Stimulated activated CD8-positive, alpha-beta memory T cell treated with anti-CD3 and anti-CD28 coated beads, Interleukin-7, amount 100 ng/mL, for 4 hours (primary cell): ENCODE results near the gene METAP2.

Experiments
- DNase-seq, 2 donors: peaks; one replicate each; pipeline ENCODE4 v3.0.0-alpha.2; 2020; ENCODE audit warnings: low read depth in 2 of 2

METAP2 gene

DNA sequence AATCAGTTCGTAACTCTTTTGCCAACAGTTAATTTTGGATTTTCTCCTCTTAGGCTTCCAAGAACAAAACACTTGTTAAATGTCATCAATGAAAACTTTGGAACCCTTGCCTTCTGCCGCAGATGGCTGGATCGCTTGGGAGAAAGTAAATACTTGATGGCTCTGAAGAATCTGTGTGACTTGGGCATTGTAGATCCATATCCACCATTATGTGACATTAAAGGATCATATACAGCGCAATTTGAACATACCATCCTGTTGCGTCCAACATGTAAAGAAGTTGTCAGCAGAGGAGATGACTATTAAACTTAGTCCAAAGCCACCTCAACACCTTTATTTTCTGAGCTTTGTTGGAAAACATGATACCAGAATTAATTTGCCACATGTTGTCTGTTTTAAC is 39.6 kb downstream of the METAP2 start:
- no peak for DNase-seq

DNA sequence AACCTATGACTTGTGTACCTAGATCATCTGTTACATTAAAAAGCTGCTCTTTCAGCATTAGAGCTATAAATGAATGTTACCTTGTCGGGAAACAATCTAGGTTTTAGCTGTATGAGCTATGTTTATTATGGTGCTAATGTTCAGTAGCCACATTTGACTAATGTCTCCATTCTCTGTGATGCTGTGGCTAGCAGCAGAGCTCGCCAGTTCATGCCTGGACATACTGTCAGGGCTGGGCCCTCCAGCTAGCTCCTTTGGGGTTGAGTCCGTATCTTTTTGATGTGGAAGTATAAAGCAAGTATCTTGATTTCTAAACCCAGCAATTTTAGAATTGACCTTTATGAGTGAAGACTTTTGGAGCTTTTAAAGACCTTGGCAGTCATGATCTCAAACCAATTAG is 41.2 kb downstream of the METAP2 start:
- DNase-seq: no peak

DNA sequence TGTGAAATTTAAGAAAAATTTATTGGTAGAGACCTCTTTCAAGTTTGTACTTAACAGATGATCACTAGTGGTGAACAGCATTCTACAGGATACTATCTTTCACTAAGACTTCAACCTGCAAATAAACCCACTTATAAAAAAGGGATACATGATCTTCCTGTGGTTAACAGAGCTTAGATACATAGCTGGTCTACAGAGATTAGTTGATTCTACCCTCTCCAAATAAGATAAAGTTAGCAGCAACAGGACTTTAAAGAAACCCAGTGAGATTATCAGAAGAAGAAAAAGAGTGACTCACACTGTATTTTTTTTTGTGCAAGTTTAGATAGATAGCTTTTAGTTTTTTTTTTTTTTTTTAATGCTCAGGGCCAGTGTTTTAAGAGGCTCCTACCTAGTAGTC is 42.8 kb downstream of the METAP2 start:
- no peak for DNase-seq

DNA sequence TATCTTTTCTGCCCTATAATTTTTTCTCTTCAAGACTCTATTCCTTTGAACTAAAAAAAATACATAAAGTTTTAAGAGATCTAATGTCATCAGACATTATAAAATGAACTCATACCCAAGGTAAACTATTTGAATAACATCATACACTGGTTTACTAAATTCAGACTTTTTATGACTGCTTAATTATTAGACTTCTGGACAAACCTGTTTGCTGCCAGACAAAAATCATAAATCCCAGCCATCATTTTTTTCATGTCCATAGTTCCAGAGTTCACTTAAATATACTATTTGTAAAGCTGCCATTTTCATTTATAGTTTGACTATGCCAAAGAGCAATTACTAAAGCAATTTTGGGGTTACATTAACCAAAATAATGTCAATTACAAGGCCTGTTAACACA is 43.3 kb downstream of the METAP2 start:
- no peak for DNase-seq

DNA sequence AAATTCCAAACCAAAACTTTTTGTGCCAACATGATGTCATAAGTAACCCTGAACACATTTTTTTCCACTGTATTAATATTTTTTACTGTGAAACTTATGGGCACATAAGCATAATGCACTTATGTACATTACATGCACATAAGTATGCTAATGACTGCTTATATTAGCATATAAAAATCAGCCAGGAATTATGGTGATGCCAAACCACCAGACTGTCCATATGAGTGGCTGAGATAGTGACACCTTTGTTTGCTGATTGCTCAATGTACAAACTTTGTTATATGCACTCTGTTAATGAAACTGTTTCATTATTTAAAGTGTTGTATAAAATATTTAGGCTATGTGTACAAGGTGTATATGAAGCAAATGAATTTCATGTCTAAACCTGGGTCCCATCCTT is 45.0 kb downstream of the METAP2 start:
- no peak for DNase-seq

DNA sequence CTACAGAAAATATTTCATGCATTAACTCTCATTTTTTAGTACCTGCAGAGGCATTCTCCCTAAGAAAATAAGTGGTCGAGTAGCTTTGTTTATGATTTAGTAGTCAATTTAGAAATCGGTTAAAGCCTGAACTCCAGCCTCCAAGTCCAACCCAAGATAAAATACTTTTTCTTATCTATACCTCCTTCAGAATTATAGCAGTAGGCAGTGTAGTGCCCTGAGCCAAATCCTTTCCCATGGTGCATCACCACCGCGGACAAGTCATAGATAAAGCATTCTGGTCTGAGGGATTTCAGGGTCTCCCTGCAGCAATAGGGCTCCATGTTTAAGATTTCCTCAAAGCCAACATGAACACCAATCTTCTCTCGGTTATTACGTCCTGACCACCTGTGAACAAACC is 46.9 kb downstream of the METAP2 start:
- DNase-seq: no peak

DNA sequence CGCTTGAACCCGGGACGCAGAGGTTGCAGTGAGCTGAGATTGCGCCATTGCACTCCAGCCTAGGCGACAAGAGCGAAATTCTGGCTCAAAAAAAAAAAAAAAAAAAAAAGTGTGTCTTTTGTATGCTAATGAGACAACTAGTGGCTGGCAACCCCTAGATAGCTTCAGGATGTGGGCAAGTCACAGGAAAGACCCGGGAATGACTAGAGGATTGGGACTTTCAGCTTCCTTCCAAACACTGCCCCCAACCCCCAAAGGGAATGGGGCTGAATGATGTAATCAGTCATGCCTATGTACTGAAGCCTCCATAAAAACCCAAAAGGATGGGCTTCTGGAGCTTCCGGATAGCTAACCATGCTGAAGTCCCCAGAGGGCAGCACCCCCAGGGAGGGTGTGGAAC is 48.7 kb downstream of the METAP2 start:
- DNase-seq: no peak

DNA sequence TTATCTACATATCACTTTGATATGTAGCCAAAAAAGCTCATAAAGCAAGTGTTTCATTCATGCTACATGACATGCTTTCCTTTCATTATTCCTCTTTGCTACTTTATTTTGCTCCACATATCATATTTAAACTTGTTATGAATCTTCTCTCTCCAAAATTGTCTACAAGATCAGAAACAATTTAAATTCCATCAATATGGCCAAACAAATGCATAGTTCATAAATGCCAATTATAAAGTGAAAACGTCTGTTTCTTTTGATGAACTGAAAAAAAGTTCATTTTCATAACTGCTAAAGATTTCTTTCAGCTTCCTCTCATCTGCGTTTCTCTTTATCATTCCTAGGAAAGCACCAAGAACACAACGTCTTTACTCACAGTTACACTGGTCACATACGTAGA is 54.5 kb downstream of the METAP2 start:
- no peak for DNase-seq

DNA sequence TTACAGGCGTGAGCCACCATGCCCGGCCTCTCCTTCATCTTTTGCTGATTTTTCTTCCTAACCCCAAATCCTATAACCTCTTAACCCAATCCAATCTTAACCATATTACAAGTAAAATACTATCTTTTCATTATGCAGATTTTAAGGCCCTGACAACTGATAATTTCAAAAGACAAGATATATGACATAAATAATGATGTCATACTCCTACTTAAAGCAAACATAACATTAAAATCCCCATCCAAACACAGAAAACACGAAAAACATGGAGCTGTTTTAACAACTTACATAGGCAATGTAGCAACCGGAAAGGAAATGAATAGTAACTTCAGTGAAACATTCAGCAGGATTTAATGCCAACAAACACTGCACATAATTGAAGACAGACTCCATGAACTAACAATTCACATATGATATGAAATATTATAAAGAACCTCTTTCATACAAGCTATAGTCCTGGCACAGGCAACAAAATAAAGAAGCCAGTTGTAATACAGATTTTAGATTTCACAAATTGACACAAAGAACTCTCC is 55.8 kb downstream of the METAP2 start:
- DNase-seq: no peak

DNA sequence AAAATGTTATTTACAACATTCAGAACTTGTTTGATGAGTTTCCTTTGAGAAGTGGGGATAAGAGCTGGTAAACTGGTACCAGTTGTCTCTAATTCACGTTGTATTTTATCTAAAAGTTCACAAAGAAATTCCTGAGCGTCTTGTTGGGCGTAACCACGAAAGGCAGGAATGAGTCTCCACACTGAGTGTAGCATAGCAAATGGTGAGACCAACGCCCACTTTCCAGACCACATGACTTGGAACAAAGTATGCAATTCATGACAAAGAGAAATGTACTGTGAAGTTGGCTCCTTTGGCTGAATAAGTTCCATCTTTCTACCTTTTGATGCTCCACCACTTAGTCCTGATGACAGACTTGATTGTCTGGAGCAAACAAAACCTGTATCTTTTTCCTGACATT is 58.9 kb downstream of the METAP2 start:
- no peak for DNase-seq

DNA sequence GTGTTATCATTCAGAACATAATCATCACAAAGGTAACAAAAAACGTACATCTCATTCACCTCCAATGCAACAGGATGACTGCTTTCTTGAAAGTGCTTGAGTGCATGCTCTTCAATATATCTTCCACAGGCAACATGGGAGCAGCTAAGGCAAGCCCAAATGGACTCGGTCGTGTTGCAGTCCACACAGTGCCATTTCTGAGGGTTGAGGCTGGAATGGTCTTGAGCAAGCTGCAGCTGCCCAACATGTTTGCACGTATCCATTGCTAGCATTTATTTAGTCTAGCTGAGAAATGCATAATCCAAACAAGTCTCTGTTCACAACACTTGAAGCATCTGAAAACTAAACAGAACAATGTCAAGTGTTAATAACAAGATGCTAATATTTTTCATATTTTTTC is 60.0 kb downstream of the METAP2 start:
- no peak for DNase-seq

DNA sequence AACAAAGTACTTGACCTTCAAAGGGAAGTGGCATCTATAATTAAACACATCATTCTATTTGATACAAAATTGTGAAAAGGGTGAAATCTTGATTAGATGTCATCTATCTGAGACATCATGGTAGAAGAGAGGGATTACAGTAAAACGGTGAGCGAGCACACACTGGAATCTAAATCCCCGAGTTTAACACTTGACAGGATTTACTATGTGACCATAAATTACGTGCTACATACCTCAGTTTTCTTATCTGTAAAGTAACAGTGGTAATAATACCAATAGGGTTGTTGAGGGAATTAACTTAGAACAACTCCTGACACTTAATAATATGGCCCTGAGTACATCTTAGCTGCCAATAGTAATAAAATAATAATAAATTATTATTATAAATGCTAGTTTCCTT is 64.1 kb downstream of the METAP2 start:
- DNase-seq: no peak

DNA sequence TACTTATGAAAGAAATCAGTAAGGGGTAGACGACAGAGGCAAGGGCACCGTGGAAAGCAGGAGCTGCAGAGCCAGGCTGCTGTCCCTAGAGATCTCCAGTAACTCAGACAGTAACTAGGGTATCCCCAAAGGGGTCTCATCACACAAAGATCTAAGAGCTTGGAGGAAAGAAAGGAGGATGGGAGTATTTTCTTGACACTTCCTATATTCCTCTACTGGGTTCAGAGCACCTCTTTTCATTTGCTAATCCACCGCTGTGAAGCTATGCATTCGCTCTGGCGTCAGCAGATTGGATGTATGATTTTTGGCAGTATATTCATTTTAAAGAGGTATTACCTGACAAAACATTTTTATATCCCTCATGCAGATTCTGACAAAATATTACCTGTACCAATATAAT is 64.7 kb downstream of the METAP2 start:
- no peak for DNase-seq

DNA sequence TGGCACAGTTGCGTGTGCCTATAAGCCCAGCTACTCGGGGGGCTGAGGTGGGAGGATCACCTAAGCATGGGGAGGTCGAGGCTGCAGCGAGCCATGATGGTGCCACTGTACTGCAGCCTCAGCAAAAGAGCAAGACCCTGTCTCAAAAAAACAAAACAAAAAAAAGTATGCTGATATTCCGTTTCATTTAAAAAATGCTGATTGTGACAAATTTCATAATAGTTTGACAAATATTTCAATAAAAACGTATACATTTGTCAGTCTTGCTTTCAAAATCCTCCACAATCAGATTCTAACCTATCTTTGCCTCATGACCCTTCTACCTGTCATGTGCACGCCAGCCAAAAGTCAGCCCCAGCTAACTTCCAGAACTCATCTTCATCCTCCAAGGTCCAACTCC is 67.5 kb downstream of the METAP2 start:
- DNase-seq: no peak

DNA sequence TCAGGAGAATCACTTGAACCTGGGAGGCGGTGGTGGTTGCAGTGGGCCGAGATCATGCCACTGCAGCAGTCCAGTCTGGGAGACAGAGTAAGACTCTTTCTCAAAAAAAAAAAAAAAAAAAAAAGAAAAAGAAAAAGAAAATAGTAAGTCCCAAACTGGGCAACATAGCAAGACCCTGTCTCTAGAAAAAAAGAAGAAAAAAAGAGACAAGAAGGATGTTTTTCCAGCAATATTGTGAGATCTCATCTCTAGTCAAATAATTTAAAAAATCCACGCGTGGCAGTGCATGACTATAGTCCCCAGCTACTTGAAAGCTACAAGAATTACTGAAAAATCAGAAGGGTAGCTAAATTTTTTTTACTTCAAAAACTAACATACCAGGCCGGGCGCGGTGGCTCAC is 69.4 kb downstream of the METAP2 start:
- no peak for DNase-seq

DNA sequence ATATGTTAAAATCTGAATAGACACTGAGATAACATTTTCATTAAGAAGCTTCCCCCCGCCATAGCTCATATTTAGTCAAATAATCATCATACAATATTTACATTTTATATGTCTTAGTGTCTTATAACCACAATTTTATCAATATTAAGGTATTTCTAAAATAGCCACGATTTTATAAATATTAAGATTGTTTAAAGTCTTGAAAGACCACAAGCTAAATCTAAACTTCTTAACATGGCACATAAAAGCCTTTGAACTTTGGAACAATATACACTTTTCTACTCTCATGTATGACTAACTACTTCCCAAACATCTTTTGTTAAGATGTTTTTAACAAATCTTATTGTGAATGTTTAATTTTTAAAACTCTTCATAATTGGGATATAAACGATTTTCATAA is 70.8 kb downstream of the METAP2 start:
- DNase-seq: no peak

DNA sequence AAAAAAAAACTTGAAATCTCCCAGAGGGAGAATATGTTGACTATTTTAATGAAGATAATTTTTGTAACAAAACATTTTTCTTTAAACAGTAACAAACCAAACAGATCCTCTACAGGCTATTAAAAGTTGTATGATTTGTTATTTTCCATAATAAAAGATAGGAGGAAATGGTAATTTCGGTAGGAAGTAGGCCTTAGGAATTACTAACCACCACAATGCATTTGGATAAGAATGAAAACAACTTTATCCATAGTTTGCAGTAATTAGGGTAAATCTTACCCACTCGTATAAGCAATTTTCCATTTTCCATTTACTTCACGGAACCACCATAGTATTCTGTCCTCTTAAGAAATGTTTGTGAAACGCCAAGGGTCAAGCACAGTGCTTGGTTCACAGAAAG is 71.4 kb downstream of the METAP2 start:
- DNase-seq: no peak

DNA sequence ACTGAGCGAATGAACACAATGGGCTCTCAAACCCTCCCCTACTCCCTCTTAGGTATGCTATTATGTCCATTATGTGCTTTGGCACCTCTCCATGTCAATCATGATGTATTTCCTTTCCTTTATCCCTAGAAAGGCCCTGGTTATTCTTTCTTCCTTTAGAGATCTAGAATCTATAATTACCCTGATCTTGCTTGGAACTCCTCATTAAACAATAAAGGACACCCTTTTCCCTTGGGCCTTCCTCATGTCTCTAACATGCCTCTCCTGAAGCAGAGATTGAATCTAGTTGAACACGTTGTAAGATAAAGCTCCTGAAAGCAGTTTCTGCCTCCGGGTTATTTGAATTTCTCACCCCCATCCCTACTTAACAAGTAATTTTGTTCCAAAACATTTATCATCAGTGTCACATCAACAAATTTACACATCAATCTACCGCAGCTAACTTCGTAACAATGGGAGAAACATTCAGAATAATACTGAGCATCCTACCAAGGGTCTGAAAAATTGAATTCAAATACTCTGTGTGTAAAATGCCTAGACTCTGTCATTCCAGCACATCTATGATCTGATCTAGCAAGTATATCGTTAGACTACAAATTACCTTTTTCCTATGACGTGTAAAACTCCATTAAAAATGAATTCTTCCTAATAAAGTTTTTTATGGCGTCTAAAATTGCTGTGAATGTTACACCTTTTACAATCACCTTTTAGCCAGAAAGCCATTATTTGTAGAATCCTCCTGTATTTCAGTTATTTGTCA is 72.0 kb downstream of the METAP2 start:
- no peak for DNase-seq

DNA sequence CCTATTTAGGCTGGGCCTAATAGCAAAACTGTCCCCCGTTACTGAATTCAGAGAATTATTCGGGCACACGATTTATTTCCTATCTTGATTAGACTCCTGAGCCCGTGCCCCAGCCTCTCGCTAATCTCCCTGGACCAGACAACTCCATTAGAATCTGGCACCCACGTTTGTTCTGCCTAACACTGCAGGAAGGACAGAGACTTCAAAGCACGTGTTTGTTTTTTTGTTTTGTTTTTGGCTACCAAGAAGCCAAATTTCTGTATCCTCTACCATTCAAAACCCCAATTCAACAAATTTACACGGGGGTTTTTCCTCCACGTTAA is 72.5 kb downstream of the METAP2 start:
- DNase-seq: no peak

DNA sequence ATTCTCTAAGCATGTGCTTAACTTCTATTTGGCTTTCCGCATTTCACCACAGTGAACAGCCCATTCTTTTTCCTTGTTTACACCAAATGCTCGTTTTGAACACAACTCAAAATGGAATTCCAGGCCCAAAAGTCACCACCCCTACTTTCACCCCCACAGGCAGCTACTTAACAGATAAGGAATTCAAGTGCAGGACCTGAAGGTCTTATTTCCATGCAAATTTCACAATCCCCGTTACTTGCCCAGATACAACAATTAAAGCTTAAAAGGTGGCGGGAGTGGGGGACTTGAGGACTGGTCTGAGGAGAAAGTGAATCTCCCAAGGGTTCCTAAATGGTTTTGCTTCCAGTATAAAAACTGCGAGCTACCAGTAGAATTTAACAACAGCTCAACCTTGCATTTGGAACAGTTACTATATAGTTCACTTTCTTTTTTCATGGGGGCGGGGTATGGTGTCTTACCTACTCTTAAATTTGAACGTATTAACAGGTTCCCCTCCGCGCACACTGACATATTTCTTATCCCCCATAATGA is 73.6 kb downstream of the METAP2 start:
- DNase-seq: no peak

DNA sequence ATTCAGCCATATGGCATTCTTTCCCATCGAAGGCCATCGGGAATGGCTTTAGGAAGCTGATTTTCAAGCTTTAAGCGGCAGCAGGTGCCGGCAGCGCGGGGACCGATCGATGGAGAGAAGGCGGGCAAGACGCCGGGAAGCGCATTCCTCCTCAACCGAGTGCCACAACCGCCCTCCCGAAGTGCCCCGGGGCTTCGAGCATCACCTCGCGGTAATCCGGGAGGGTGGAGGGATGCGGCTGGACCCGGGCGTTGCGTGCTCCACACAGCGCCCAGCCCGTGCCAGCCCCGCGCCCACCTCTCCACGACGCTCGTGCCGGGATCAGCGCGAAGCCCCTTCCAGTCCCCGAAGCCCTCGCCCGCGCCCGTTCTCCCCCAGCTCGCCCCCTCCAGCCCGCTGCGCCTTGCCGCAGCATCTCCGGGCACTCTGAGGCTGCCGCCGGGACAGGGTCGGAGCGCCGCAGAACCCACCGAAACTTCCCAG is 74.1 kb downstream of the METAP2 start:
- DNase-seq: peak in 1 of 2 donors; percentile 13

DNA sequence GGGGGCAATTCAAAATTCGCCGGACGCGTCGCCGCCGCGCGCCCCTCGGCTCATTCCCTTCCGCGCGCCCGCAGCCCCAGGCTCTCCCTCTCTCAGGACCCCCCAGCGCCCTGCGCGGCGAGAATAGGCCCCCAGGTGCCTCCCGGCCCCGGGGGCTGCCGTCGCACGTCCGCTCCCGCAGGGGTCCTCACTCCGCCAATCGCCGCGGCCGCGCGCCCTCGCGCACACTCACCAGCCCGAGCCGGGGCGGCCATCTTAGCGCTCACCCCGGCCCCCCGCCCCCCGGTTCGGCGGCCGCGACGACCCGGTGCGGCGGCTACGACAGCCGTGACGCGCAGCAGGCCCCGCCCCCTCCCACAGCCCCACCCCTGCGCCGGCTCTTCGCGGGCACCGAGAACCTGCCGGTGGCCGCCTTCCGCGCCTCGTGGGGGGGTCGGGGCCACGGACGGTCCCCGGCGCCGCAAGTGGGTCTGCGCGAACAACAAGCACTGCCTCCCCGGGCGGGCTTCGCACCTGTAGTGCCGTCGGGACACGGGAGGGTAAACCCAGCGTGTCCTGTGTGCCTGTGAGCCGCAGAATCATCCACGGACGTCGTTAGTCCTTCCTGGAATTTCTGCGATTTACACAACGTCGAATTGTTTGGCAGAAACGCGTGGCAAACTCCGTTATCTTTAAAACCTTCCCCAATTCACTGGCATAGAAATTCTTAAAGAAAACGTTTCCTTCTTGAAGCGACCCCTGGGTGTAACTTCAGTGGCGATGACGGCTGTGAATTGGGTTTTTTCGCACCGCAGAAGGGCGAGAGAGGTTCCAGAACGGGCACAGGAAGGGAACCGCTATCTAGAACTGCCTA is 74.8 kb downstream of the METAP2 start:
- peak in 1 of 2 donors; percentile 65 for DNase-seq
